HG02759 (cell line): ENCODE results near the gene NCKAP5.

ENCODE experiments used
- ATAC-seq: cut with Tn5 transposase; IDR thresholded peaks from one replicate; pipeline ENCODE4 v1.9.1; 2021; ENCODE audit warnings: mild to moderate bottlenecking, moderate library complexity; ENCODE audit not compliant: unreplicated experiment

The NCKAP5 gene

GRCh38 chr2:132751836-132752235, 816.4 kb downstream of the NCKAP5 start:
- no peak for ATAC-seq

GRCh38 chr2:132750606-132751005, 817.7 kb downstream of the NCKAP5 start:
- no peak for ATAC-seq

- peak; percentile 78 for ATAC-seq
Measured at GRCh38 chr2:132747046-132747445, 821.2 kb downstream of the NCKAP5 start.

GRCh38 chr2:132741754-132742153, 826.5 kb downstream of the NCKAP5 start:
- no peak for ATAC-seq

GRCh38 chr2:132740081-132740720, 828.1 kb downstream of the NCKAP5 start:
- ATAC-seq: no peak

GRCh38 chr2:132738223-132738622, 830.0 kb downstream of the NCKAP5 start:
- no peak for ATAC-seq

GRCh38 chr2:132736059-132736458, 832.2 kb downstream of the NCKAP5 start:
- no peak for ATAC-seq

- ATAC-seq: no peak
Measured at GRCh38 chr2:132734961-132735360, 833.3 kb downstream of the NCKAP5 start.

GRCh38 chr2:132733094-132733493, 835.2 kb downstream of the NCKAP5 start:
- ATAC-seq: no peak

- ATAC-seq: no peak
Measured at GRCh38 chr2:132732694-132733093, 835.6 kb downstream of the NCKAP5 start.

GRCh38 chr2:132731441-132731840, 836.8 kb downstream of the NCKAP5 start:
- ATAC-seq: no peak

GRCh38 chr2:132730611-132731010, 837.7 kb downstream of the NCKAP5 start:
- ATAC-seq: no peak

GRCh38 chr2:132729522-132729921, 838.7 kb downstream of the NCKAP5 start:
- ATAC-seq: no peak

GRCh38 chr2:132726155-132726554, 842.1 kb downstream of the NCKAP5 start:
- ATAC-seq: no peak

- ATAC-seq: no peak
Measured at GRCh38 chr2:132725748-132726147, 842.5 kb downstream of the NCKAP5 start.

GRCh38 chr2:132725148-132725547, 843.1 kb downstream of the NCKAP5 start:
- ATAC-seq: no peak

- ATAC-seq: no peak
Measured at GRCh38 chr2:132721938-132722337, 846.3 kb downstream of the NCKAP5 start.

GRCh38 chr2:132720393-132720792, 847.9 kb downstream of the NCKAP5 start:
- no peak for ATAC-seq

GRCh38 chr2:132719480-132719879, 848.8 kb downstream of the NCKAP5 start:
- no peak for ATAC-seq

GRCh38 chr2:132716954-132717353, 851.3 kb downstream of the NCKAP5 start:
- ATAC-seq: no peak

GRCh38 chr2:132715386-132716351, 852.6 kb downstream of the NCKAP5 start:
- peak; percentile 84 for ATAC-seq

GRCh38 chr2:132703396-132703795, 864.9 kb downstream of the NCKAP5 start:
- no peak for ATAC-seq
